Cardiac fibroblast (primary cell): ENCODE measurements around the gene JARID2.

ENCODE experiments used
- DNase-seq, 2 donors: peaks; one replicate each; pipeline versions ENCODE4 v3.0.0 to v3.0.0-alpha.2; 2010; ENCODE audit warnings: low read depth in 2 of 2
- H3K4me3 ChIP-seq, 2 donors: replicated peaks in 1 of 2; 1 replicate in 1 of 2; 2 replicates in 1 of 2; pipeline ENCODE4 v1.5.1; 2011; ENCODE audit warnings: low read depth in 2 of 2, low read length in 2 of 2, mild to moderate bottlenecking in 2 of 2, moderate library complexity in 1 of 2
- TF ChIP-seq, protein P1 (sequence below): IDR thresholded peaks from one replicate; pipeline ENCODE4 v1.5.1; 2011; ENCODE audit warnings: low read depth, mild to moderate bottlenecking, low read length, inconsistent platforms

JARID2 gene

DNA sequence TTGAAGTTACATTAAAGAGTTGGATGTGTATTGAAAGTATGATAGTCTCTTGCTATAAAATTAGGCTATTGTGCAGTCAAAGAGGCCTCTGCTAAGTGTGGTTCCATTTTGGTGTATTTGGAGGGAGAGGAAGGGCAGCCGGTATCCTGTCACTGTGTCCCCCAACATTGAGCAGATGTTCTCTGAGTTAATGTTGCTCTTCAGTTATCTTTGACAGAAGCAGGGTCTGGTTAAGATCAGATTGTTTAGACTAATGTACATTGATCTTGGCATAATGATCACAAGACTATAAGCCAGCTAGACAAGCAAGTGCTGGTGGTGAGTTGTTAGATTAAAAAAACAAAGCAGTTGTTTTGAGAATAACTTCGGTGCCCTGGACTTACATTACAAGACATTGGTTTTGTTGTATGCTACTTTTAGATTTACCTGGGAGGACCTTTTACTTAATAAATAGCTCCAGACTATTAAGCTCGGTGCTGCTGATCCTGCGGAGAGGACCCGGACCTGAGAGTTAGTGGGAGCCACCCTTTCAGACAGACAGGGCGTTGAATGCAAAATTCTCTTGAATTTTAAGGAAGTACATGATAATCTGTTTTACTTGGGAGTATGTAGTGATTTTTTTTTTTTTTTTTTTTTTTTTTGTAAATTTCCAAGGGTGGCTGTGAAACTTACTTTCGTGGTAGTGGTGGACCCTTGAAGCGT is 97.8 kb downstream of the JARID2 start:
- DNase-seq = no peak
- TF ChIP-seq, protein P1, sequence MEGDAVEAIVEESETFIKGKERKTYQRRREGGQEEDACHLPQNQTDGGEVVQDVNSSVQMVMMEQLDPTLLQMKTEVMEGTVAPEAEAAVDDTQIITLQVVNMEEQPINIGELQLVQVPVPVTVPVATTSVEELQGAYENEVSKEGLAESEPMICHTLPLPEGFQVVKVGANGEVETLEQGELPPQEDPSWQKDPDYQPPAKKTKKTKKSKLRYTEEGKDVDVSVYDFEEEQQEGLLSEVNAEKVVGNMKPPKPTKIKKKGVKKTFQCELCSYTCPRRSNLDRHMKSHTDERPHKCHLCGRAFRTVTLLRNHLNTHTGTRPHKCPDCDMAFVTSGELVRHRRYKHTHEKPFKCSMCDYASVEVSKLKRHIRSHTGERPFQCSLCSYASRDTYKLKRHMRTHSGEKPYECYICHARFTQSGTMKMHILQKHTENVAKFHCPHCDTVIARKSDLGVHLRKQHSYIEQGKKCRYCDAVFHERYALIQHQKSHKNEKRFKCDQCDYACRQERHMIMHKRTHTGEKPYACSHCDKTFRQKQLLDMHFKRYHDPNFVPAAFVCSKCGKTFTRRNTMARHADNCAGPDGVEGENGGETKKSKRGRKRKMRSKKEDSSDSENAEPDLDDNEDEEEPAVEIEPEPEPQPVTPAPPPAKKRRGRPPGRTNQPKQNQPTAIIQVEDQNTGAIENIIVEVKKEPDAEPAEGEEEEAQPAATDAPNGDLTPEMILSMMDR = no peak
- no peak overlapping the region for H3K4me3 ChIP-seq

- TF ChIP-seq, protein P1 = no peak
- no peak overlapping the region for H3K4me3 ChIP-seq
- no peak for DNase-seq
Measured at GRCh38 chr6:15344192-15344519, 98.3 kb downstream of the JARID2 start.

- peak in 1 of 2 donors; percentile 41 for DNase-seq
- TF ChIP-seq, protein P1 = no peak
- no peak overlapping the region for H3K4me3 ChIP-seq
Measured at GRCh38 chr6:15344831-15345230, 99.0 kb downstream of the JARID2 start.

DNA sequence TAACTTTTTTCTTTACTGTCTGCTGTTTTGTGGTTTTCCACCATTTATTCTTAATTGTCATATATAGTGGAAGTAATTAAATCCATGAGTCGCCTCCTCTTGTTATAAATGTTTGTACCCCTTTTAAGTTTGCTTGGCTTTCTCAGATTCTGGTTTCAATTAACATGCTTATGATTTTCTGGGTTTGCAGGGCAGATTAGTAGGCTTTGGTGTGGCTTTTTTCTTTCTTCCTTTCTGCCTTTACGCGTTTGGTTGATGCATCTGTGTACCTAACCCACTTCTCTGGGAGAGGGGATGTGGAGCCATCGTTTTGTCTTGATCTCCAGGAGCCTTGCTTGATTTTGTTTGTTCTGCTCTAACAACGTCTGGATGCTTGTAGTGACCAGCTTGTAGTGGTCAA is 100.4 kb downstream of the JARID2 start:
- TF ChIP-seq, protein P1 = no peak
- DNase-seq = no peak
- H3K4me3 ChIP-seq = no peak overlapping the region

DNA sequence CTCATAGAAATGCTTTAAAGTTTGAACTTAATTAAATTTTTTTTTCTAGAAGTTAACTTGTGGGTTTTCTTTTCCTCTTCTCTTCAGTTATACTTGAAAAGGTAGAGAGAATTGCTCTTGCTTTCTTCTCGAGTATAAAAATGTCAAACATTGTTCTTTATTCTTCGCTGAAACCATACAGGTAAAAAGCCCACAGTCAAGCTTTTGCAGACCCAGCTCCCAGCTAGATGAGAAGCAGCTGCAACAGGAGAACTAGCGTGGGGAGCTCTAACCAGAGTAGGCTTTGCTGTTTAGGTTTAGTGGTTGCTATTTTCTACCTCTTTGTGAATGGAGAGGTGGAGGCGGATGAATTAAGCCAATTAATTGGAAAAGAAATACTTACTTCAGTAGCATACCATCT is 102.7 kb downstream of the JARID2 start:
- TF ChIP-seq, protein P1 = no peak
- DNase-seq = no peak
- H3K4me3 ChIP-seq = no peak overlapping the region

GRCh38 chr6:15349379-15349778 is 103.5 kb downstream of the JARID2 start:
- H3K4me3 ChIP-seq = no peak overlapping the region
- no peak for DNase-seq
- TF ChIP-seq, protein P1 = no peak
